Measurements from ENCODE around the gene FGD6.
A peak's percentile ranks its signal among the peaks of the same experiment; 100 is the strongest.
"Not testable (repeated sequence)": the region's sequence is repeated elsewhere in the genome, so short reads cannot be mapped to it uniquely, and the experiment has no call there.

The FGD6 gene

GRCh38 chr12:95104919-95105452 lies 112.3 kb downstream of the FGD6 start:
- H3K4me3 ChIP-seq (replicated peaks; ENCODE audit: low read depth, low read length): no peak overlapping the region
- DNase-seq (ENCODE audit: low read depth): no peak
- no peak for TF ChIP-seq CTCF (IDR thresholded peaks at IDR 0.05; ENCODE audit: low read length, missing control alignments)

- TF ChIP-seq CTCF (IDR thresholded peaks at IDR 0.05; ENCODE audit: low read length, missing control alignments): no peak
- peak; percentile 51 for DNase-seq (ENCODE audit: low read depth)
- no peak overlapping the region for H3K4me3 ChIP-seq (replicated peaks; ENCODE audit: low read depth, low read length)
Observed at GRCh38 chr12:95102916-95103671, 114.2 kb downstream of the FGD6 start.

DNA sequence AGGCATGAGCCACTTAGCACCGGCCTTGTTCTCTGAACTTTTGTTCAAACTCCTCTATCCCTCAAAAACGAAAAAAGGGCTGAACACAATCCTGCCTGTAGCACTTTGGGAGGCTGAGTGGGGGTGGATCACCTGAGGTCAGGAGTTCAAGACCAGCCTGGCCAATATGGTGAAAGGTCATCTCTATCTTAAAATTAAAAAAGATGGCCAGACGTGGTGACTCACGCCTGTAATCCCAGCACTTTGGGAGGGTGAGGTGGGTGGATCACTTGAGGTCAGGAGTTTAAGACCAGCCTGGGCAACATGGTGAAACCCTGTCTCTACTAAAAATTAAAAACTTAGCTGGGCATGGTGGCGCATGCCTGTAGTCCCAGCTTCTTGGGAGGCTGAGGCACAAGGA lies 115.3 kb downstream of the FGD6 start:
- H3K4me3 ChIP-seq (replicated peaks; ENCODE audit: low read depth, low read length); DNase-seq (ENCODE audit: low read depth): not testable (repeated sequence)

GRCh38 chr12:95100264-95101190 lies 116.7 kb downstream of the FGD6 start:
- TF ChIP-seq CTCF (IDR thresholded peaks at IDR 0.05; ENCODE audit: low read length, missing control alignments): no peak
- DNase-seq (ENCODE audit: low read depth): no peak
- H3K4me3 ChIP-seq (replicated peaks; ENCODE audit: low read depth, low read length): no peak overlapping the region

- DNase-seq (ENCODE audit: low read depth): no peak
- TF ChIP-seq CTCF (IDR thresholded peaks at IDR 0.05; ENCODE audit: low read length, missing control alignments): no peak
- no peak overlapping the region for H3K4me3 ChIP-seq (replicated peaks; ENCODE audit: low read depth, low read length)
Observed at GRCh38 chr12:95099270-95099790, 117.9 kb downstream of the FGD6 start.

DNA sequence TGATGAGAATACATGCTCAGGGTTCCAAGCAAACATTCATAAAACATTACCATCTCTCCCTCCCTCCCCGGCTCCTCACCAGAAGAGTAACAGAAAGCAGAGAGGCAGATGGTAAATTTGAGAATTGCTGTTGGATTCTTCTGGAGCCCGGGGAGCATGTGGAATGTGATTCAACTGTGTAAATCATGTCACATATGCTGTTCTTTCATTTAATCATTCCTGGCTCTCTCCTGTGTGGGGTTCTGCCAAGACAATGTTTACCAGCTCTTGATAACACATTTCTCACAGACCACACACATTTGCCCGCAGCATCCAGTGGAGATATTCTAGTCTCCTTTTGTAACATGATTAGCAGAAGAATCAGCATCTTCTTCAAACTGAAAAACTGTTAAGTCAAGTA lies 120.4 kb downstream of the FGD6 start:
- no peak overlapping the region for H3K4me3 ChIP-seq (replicated peaks; ENCODE audit: low read depth, low read length)
- no peak for TF ChIP-seq CTCF (IDR thresholded peaks at IDR 0.05; ENCODE audit: low read length, missing control alignments)
- DNase-seq (ENCODE audit: low read depth): peak; percentile 41

GRCh38 chr12:95096378-95096777 lies 120.9 kb downstream of the FGD6 start:
- no peak for TF ChIP-seq CTCF (IDR thresholded peaks at IDR 0.05; ENCODE audit: low read length, missing control alignments)
- no peak overlapping the region for H3K4me3 ChIP-seq (replicated peaks; ENCODE audit: low read depth, low read length)
- no peak for DNase-seq (ENCODE audit: low read depth)

- H3K4me3 ChIP-seq (replicated peaks; ENCODE audit: low read depth, low read length); DNase-seq (ENCODE audit: low read depth): not testable (repeated sequence)
Observed at GRCh38 chr12:95095866-95096265, 121.4 kb downstream of the FGD6 start.
